UCSD-AML1 (cell line): Measurements from ENCODE around the gene FANCC.

Source experiments
- DNase-seq: peaks from one replicate; lab custom pipeline; 2025; ENCODE audit not compliant: unreplicated experiment; lab: John Stamatoyannopoulos, UW

The FANCC gene

DNA sequence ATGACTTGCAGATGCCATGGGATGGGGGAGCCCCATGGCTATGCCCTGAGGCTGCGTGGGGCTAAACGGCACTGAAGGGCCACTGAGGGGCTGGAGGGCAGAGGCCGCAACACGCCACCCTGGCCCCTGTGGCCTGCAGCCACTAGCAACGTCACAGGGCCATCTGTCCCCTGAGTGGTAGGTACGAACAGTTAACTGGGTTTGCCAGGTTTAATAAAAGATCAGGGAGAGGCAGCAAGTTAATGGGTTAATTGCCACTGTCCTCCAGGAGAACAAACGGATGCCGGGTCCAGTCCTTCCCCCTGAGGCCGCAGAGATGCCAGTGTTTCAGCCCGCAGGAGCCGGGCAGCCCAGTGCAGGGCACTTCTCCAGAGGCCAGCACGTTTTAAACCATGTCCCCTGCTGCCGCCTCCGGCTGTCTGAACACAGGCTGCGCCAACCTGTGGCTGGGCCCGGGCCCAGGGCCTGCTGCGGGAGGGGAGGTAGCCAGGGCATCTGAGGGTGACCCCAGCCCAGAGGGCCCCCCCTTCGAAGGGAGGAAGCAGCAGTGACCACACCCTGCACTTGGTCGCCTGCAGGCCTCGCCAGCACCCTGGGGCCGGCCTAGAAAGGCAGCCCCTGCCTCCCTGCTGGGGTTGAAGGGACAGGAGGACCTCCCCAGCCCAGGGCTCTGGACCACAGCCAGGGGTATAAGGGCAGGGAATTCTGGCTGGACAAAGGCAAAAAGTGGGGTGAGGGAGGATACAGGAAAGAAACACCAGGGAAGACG is 227.3 kb downstream of the FANCC start:
- no peak for DNase-seq

- DNase-seq: no peak
These were observed 228.1 kb downstream of the FANCC start for GRCh38 chr9:95089257-95090022.

GRCh38 chr9:95088421-95089161 is 228.9 kb downstream of the FANCC start:
- no peak for DNase-seq

DNA sequence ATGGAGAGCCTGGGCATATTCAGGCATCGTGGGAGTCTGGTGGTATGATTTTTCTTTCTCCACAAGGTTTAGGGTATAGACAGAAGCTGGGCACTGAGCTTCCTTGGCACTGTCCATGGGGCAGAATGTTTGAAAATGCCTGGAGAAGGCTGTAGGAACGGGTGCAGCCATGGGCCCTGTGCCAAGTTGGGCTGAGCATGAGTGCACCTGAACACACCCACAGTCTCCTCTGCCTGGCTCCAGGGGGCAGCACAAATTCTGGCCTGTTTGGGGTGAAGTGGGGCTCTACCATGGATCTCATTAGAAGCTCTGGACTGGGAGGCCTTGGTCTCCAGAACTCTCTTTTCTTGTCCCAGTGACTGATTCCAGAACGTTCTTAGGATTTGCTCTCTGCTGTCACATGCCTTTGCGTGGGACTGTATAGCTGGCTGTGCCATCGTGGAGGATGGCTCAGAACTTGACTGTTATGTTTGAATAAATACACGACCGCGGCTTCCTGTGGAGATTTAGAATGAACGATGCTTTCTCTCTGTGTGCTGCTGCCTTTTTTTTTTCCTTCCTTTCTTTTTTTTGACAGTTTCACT is 229.8 kb downstream of the FANCC start:
- no peak for DNase-seq

DNA sequence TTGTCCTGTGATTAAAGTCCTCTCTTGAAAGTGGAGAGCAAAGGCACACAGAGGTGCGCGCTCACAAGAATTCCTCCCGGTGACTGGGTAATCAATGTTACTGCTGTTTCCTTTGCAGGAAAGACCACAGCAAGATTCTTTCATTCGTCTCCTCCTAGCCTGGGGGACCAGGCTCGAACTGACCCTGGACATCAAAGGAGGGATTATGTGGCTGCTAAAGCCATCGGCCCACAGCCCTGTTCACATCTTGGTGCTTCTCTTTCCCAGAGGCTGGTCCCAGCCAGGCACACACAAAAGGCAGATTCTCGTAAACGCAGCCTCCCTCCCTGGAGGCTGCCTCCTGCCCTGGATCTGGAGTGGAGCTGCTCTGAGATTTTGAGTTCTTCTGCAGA is 230.9 kb downstream of the FANCC start:
- no peak for DNase-seq

GRCh38 chr9:95085861-95086563 is 231.5 kb downstream of the FANCC start:
- DNase-seq: no peak

- DNase-seq: no peak
These were observed 232.3 kb downstream of the FANCC start for GRCh38 chr9:95085036-95085770.

DNA sequence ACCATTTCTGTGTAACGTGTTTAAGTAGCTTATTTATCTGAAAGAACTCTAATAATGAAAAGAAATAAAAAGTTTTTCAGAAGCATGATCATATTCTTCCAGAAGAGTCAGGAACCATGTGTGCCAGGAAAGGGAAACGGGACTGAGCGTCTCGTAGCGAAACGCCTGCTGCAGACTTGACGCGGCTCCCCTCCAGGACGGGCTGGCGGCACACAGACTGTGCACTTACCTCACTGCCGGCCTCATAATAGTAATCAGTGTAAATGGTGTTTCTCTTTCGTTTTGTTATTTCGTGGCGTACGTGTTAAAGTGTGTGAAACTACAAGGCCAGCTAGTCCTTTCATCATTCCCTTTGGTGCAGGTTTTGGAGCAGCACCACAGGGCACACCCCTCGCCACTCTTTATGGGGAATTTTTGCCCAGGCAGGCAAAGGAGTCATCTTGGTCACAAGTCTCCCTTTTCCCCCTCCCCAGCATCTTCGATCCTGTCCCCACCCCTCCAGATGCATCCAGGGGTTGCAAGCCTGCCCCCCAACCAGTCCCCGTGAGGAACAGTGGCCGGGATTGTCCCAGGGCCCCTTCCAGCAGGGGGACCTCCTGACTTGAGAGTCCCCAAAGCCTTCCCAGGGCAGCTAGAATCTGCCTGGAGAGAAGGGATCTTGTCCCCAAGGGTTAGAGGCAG is 233.1 kb downstream of the FANCC start:
- no peak for DNase-seq

- DNase-seq: no peak
These were observed 234.3 kb downstream of the FANCC start for GRCh38 chr9:95083086-95083768.

DNA sequence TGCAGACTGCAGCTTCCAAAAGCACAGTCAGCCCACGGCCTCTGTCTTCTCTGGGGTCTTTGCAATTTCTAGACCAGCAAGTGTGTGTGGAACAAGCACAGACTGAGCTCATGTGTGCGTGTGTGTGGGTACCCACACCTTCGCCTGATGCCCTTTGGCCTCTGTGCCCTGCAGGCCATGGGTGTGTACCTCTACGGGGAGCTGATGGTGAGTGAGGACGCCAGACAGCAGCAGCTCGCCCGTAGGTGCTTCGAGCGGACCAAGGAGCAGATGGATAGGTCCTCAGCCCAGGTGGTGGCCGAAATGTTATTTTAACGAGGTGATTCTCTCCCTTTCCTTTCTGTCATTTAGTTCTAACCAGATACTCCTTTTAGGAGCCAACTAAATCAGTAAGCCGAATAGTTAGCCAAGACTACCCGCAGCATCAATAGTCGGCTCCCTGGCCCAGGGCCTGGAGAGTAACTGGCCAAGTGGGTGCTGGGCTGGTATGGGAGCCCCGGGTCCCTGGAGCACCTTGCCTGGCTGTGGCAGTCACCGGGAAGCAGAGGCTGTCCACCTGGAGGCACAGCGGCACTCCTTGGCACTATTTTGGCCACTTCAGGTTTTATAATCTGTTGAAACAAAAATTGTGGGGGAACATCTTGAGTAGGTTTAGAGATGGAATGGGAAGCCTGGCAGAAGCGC is 235.0 kb downstream of the FANCC start:
- no peak for DNase-seq

DNA sequence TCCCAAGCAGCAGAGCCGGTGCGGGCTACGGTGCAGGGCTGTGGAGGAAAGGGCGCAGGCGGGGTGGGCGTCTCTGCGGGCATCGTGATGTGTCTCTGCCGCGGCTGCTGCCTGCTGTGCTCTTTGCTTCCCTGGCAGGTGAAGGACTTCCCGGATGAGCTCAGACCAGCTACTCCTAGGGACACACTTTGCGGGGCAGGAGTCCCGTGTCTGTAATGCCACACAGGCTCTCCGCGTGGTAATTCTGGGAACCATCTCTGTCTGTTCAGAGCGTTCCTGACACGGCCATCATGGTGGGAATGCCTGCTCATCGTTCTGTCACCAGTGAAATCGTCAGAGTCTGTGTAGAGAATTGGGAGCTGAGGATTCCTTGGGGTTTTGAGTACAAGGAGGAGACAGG is 235.5 kb downstream of the FANCC start:
- DNase-seq: no peak

DNA sequence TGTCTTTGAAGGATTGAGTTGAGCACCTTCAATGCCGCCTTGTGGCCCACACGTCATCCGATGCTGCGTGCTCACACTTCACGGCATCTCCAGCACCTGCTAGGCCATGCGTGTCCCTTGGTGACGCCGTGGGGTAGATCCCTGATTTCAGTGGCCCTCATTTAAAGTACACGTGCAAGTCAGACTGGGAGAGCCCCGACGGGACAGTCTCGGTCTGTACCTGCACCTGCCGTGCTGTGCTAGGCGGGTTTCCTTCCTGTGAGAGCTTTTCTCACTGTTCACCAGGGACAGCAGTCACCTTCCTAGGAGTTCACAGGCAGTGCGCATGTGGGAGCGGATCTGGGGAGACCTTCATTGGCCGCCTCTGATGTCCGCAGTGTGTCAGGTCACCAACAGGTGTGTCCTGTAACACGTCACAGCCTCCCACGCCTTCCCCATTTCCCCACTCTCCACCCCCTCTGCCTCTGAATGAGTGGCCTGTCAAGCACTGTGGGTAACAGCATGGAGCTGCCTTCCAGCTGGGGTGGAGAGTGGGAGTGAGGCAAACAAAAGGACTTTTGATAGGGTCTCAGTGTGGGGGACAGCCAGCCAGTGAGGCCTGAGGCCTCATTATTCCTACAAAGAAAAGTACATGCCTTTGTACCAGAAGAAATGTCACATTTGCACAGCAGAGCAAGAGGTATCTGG is 236.4 kb downstream of the FANCC start:
- no peak for DNase-seq

- no peak for DNase-seq
These were observed 238.0 kb downstream of the FANCC start for GRCh38 chr9:95079461-95079860.

- DNase-seq: no peak
These were observed 238.6 kb downstream of the FANCC start for GRCh38 chr9:95078939-95079338.

GRCh38 chr9:95078511-95078910 is 239.0 kb downstream of the FANCC start:
- DNase-seq: no peak

- DNase-seq: no peak
These were observed 239.6 kb downstream of the FANCC start for GRCh38 chr9:95077766-95078370.

DNA sequence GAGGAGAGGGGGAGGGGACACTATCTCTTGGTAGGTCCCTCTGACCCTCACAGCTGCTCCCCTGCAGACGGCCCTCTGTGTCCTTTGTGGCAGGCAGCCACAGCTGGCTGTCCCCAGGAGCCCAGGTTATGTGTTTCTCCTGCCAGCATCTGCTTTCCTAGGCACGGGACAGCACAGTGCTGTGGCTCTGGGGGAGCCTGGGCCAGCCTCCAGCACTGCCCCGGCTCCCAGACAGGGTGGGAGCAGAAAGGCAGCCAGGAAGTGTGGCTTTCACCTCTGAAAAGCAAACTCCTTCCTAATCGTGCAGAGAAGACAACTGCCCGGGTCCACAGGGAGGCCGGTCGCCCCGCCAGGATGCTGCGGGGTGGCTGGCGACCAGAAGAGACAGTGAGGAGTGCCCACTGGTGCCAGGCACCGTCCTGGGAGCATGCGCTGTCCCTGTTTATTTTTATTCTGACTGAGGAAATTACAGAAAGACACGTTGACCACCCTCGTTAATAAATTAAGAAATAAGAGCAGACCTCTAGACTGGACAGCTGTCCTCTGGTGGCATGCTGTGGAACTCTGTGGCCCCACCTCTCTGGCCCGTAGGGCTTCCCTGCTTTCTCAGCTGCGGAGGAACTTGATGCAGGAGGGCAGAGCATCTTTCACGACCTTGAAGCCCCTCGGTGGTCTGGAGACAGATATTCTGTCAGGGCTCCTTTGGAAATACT is 240.3 kb downstream of the FANCC start:
- no peak for DNase-seq
